SIG-M5 treated with dmso at 0.1 percent for 504 hours (cell line): ENCODE measurements around the gene TAS2R31.
"Not testable (repeated sequence)": the region's sequence is repeated elsewhere in the genome, so short reads cannot be mapped to it uniquely, and the experiment has no call there.

ENCODE experiments used
- DNase-seq: peaks from one replicate; lab custom pipeline; 2025; ENCODE audit not compliant: unreplicated experiment; lab: John Stamatoyannopoulos, UW

TAS2R31 gene

GRCh38 chr12:11031307-11031706 lies at the start of gene TAS2R31:
Gene TAS2R31, minus strand, starts transcription at chr12:11031407. Its CDS starts 72 bp downstream, at chr12:11031335.
- no peak for DNase-seq

- no peak for DNase-seq
Observed at GRCh38 chr12:11078246-11078645, 47.0 kb upstream of the TAS2R31 start.

- DNase-seq = no peak
Observed at GRCh38 chr12:11075642-11076041, 44.4 kb upstream of the TAS2R31 start.

- DNase-seq = no peak
Observed at GRCh38 chr12:11071414-11071813, 40.2 kb upstream of the TAS2R31 start.

GRCh38 chr12:11070999-11071398 lies 39.8 kb upstream of the TAS2R31 start:
- no peak for DNase-seq

- no peak for DNase-seq
Observed at GRCh38 chr12:11069854-11070365, 38.7 kb upstream of the TAS2R31 start.

GRCh38 chr12:11067514-11067913 lies 36.3 kb upstream of the TAS2R31 start:
- no peak for DNase-seq

GRCh38 chr12:11062194-11062593 lies 31.0 kb upstream of the TAS2R31 start, which contains the start of gene TAS2R46:
Gene TAS2R46, minus strand, starts transcription at chr12:11062294. Its CDS starts 0 bp downstream, at chr12:11062294.
- not testable (repeated sequence) for DNase-seq

GRCh38 chr12:11059784-11060183 lies 28.6 kb upstream of the TAS2R31 start:
- no peak for DNase-seq

GRCh38 chr12:11059041-11059440 lies 27.8 kb upstream of the TAS2R31 start:
- DNase-seq = no peak

GRCh38 chr12:11055306-11055705 lies 24.1 kb upstream of the TAS2R31 start:
- no peak for DNase-seq

- not testable (repeated sequence) for DNase-seq
Observed at GRCh38 chr12:11049806-11050531, 18.8 kb upstream of the TAS2R31 start.

GRCh38 chr12:11041366-11041765 lies 10.2 kb upstream of the TAS2R31 start:
- DNase-seq = not testable (repeated sequence)

GRCh38 chr12:11040162-11040561 lies 9.0 kb upstream of the TAS2R31 start:
- DNase-seq = no peak

GRCh38 chr12:11039171-11039570 lies 8.0 kb upstream of the TAS2R31 start:
- no peak for DNase-seq

GRCh38 chr12:11033959-11034358 lies 2.8 kb upstream of the TAS2R31 start:
- not testable (repeated sequence) for DNase-seq

- DNase-seq = no peak
Observed at GRCh38 chr12:11026118-11026517, 5.1 kb downstream of the TAS2R31 start.

GRCh38 chr12:11023387-11023786 lies 7.8 kb downstream of the TAS2R31 start:
- no peak for DNase-seq

- no peak for DNase-seq
Observed at GRCh38 chr12:11022520-11022919, 8.7 kb downstream of the TAS2R31 start, which contains the start of gene TAS2R19. Gene TAS2R19, minus strand, starts transcription at chr12:11022620. Its CDS starts 49 bp downstream, at chr12:11022571.

- DNase-seq = no peak
Observed at GRCh38 chr12:11016937-11017336, 14.3 kb downstream of the TAS2R31 start.

- no peak for DNase-seq
Observed at GRCh38 chr12:11015775-11016430, 15.3 kb downstream of the TAS2R31 start.

GRCh38 chr12:11014234-11014633 lies 17.0 kb downstream of the TAS2R31 start:
- DNase-seq = no peak
